ENCODE measurements around the gene MRPL37.

Gene MRPL37

DNA sequence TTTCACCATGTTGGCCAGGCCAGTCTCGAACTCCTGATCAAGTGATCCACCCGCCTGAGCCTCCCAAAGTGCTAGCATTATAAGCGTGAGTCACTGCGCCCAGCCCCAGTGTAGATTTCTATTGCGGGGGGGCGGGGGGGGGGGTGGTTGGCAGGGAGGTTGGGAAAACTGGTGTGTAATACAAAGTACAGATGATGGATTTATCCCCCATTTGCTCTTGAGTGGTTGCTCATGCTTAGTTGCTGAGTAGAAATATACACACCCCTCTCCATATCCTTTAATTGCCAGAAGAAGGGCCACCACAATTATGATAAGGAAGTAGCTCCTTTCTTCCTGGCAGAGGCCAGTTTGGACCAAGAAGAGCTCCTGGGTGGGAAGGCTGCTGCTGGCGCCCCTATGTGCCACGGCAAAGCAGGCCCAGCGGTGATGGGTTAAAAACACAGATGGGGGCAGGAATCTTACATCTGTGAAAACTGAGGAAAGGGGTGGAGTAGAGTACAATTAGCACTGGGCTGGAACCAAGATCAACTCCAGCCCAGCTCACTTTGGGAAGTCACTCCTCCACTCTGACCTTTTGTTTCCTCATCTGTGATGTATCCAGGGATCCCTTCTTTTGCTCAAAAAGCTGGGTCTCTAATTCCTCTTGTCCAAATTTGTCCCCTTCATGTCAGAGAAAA is 55.2 kb downstream of the MRPL37 start:
- Histone ChIP-seq H3K4me1 (ENCODE audit: control insufficient read depth, insufficient read depth, low read length) (peaks cover 14% of the 10 kb centered on the region), H3K4me3 (ENCODE audit: low read depth, low read length) (no peak overlapping the region), H3K27ac (ENCODE audit: low read depth, low read length) (no peak overlapping the region), H3K9me3 (ENCODE audit: control insufficient read depth, insufficient read depth, low read length) (no peaks in the 10 kb centered on the region), H3K27me3 (ENCODE audit: control insufficient read depth, insufficient read depth, low read length) (no peaks in the 10 kb centered on the region), H3K36me3 (ENCODE audit: control insufficient read depth, insufficient read depth, low read length) (peaks cover 19% of the 10 kb centered on the region; the same call in 1 of the 2 replicates), H3K9ac (ENCODE audit: low read depth, low read length) (no peak overlapping the region)

DNA sequence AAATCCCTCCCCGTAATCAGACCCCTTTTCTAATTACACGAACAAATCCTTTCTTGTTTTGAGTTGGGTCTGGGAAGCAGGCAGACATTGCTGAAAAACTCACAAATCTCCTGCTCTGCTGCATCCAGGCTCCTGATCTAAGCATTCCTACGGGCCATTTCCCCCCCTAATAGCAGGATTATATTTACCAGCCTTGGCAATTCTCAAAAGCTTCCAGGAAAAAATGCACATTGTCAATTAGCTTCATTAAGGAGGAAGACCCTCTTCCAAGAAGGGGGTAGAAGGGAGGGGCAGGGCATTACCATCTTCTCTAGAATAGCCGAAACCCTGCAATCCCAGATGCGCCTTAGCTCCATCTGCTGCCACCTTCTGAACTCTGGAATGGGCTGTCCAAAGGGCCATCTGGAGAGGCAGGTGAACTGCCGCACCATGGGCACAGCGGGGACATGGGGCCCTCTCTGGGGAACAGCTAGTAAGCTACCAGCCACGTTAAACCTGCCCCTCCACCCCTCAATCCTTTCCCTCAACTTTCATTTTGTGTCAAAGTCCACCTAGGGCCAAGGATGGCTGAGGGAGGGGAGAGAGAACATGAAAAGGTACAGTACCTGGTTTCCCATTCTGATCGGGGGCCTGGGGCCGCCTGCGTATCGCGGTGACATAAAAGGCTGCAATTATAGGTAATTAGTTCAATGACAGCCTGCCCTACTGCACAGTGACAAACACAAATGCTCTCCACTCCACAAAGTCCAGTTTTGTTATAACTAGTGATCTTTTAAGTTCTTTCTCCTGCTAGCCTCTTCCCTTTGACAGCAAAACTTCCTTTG is 56.8 kb downstream of the MRPL37 start:
- H3K4me1 ChIP-seq (ENCODE audit: control insufficient read depth, insufficient read depth, low read length) = peaks cover 14% of the 10 kb centered on the region
- no peak overlapping the region for H3K4me3 ChIP-seq (ENCODE audit: low read depth, low read length)
- peaks cover 9% of the 10 kb centered on the region; the same call in 1 of the 2 replicates for H3K36me3 ChIP-seq (ENCODE audit: control insufficient read depth, insufficient read depth, low read length)
- no peaks in the 10 kb centered on the region for H3K27me3 ChIP-seq (ENCODE audit: control insufficient read depth, insufficient read depth, low read length)
- H3K9ac ChIP-seq (ENCODE audit: low read depth, low read length) = no peak overlapping the region
- H3K9me3 ChIP-seq (ENCODE audit: control insufficient read depth, insufficient read depth, low read length) = no peaks in the 10 kb centered on the region
- H3K27ac ChIP-seq (ENCODE audit: low read depth, low read length) = no peak overlapping the region

DNA sequence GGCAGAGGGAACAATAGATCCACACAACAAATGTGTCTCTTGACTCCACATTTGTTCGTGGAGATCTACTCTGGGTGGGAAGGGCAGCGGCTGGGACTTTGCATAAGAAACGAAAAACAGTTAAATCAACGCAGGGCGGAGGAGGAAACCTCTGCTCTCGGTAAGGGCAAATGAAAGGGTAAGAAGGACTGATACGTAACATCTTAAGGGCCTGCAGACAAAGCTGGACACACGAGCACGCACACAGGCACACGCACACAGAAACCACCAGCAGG is 57.3 kb downstream of the MRPL37 start:
- Histone ChIP-seq H3K9ac (ENCODE audit: low read depth, low read length) (no peak overlapping the region), H3K27me3 (ENCODE audit: control insufficient read depth, insufficient read depth, low read length) (no peaks in the 10 kb centered on the region), H3K27ac (ENCODE audit: low read depth, low read length) (peak overlapping the region; percentile 8), H3K4me1 (ENCODE audit: control insufficient read depth, insufficient read depth, low read length) (peaks cover 14% of the 10 kb centered on the region), H3K4me3 (ENCODE audit: low read depth, low read length) (no peak overlapping the region), H3K36me3 (ENCODE audit: control insufficient read depth, insufficient read depth, low read length) (peaks cover 5% of the 10 kb centered on the region; the same call in 1 of the 2 replicates), H3K9me3 (ENCODE audit: control insufficient read depth, insufficient read depth, low read length) (no peaks in the 10 kb centered on the region)

DNA sequence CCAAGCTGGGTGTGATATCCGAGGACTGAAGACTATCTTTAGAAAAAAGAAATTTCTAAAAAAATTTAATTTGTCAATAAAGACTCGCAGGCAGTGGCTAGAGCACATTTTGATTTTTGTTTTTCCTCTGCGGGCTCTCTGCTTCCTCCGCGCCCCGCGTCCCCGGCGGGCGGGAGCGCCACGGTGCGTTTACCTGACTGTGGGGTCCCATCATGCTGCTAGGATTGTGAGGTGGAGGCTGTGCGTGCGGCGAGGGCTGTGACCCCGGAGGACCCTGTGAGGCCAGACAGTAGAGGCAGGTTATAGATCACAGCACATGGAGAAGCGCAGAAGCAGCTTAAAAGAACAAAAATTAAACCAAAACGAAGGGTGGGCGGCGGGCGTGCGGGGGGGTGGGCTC is 57.9 kb downstream of the MRPL37 start:
- Histone ChIP-seq H3K9me3 (ENCODE audit: control insufficient read depth, insufficient read depth, low read length) (no peaks in the 10 kb centered on the region), H3K27ac (ENCODE audit: low read depth, low read length) (no peak overlapping the region), H3K9ac (ENCODE audit: low read depth, low read length) (no peak overlapping the region), H3K27me3 (ENCODE audit: control insufficient read depth, insufficient read depth, low read length) (no peaks in the 10 kb centered on the region), H3K36me3 (ENCODE audit: control insufficient read depth, insufficient read depth, low read length) (peaks cover 5% of the 10 kb centered on the region; the same call in 1 of the 2 replicates), H3K4me1 (ENCODE audit: control insufficient read depth, insufficient read depth, low read length) (peaks cover 14% of the 10 kb centered on the region), H3K4me3 (ENCODE audit: low read depth, low read length) (no peak overlapping the region)

DNA sequence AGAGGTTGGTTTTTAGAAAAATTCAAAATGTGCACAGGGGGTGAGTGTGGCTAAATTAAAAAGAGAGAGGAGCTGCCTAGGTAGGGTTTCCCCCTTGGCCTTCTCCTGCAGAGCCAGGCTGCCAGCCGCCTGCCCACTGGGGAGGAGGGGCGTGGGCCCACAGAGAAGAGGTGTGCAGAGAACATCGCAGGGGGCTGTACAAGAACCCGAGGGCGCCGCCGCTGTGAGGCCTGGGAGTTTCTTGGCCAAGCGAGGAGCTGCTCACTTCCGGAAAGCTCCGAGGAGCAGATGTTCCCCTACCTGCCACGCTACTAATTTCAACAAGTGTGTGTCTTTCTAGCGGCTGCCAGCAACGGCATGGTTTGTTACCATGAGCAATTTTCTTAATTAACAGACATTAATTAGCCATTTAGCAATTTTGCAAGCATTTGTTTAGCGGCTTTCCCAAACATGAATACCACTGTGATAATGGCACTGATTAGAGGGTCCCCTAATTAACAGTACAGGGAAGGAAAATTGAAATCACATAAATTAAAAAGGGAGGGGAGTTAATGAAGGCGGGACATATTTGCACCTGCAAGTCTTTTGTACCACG is 59.7 kb downstream of the MRPL37 start:
- no peak overlapping the region for H3K9ac ChIP-seq (ENCODE audit: low read depth, low read length)
- H3K4me3 ChIP-seq (ENCODE audit: low read depth, low read length) = no peak overlapping the region
- no peak overlapping the region for H3K27ac ChIP-seq (ENCODE audit: low read depth, low read length)
- peaks cover 5% of the 10 kb centered on the region; the same call in 1 of the 2 replicates for H3K36me3 ChIP-seq (ENCODE audit: control insufficient read depth, insufficient read depth, low read length)
- peaks cover 14% of the 10 kb centered on the region for H3K4me1 ChIP-seq (ENCODE audit: control insufficient read depth, insufficient read depth, low read length)
- H3K27me3 ChIP-seq (ENCODE audit: control insufficient read depth, insufficient read depth, low read length) = no peaks in the 10 kb centered on the region
- H3K9me3 ChIP-seq (ENCODE audit: control insufficient read depth, insufficient read depth, low read length) = no peaks in the 10 kb centered on the region

DNA sequence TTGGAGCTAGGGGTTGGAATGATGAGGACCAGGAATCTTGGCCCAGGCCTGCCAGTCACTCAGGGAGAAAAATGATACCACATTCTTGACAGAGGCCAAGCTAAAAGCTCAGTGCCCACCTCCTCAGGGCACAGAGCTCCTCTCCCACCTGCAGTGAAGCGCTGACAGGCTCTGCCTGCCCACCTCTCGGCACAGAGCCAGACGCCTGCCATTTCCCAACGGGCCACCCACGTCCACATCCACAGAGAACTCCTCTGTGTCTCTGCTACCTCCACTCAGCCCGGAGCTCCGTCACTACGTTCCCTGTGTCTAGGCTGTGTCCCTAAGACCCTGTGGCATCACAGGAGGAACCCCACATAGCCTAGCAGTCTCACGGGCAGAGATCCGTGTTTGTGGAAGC is 60.8 kb downstream of the MRPL37 start:
- Histone ChIP-seq H3K27ac (ENCODE audit: low read depth, low read length) (no peak overlapping the region), H3K4me1 (ENCODE audit: control insufficient read depth, insufficient read depth, low read length) (peaks cover 14% of the 10 kb centered on the region), H3K4me3 (ENCODE audit: low read depth, low read length) (no peak overlapping the region), H3K9me3 (ENCODE audit: control insufficient read depth, insufficient read depth, low read length) (no peaks in the 10 kb centered on the region), H3K36me3 (ENCODE audit: control insufficient read depth, insufficient read depth, low read length) (0 out of 2 replicates have a peak, but pooled peaks cover 2% of the 10 kb centered on the region), H3K9ac (ENCODE audit: low read depth, low read length) (no peak overlapping the region), H3K27me3 (ENCODE audit: control insufficient read depth, insufficient read depth, low read length) (no peaks in the 10 kb centered on the region)

DNA sequence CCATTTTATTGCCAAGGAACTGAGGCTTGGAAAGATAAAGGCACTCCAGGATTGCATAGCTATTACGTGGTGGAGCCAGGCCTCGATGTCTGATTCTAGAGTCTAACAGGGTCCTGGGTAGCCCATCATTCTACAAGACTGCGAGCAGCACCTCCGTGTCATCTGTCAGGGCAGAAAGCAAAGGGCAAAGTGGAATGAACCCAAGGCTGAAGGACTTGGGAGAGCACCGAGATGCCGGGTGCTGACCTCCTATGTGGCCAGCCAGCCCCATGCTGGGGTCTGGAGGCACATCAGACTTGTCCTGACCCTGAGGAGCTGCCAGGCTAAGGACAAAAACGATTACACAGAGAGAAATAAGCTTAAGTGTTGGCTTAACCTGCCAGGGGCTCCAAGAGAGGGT is 62.3 kb downstream of the MRPL37 start:
- no peak overlapping the region for H3K4me3 ChIP-seq (ENCODE audit: low read depth, low read length)
- H3K27me3 ChIP-seq (ENCODE audit: control insufficient read depth, insufficient read depth, low read length) = no peaks in the 10 kb centered on the region
- peaks cover 7% of the 10 kb centered on the region for H3K4me1 ChIP-seq (ENCODE audit: control insufficient read depth, insufficient read depth, low read length)
- H3K9me3 ChIP-seq (ENCODE audit: control insufficient read depth, insufficient read depth, low read length) = no peaks in the 10 kb centered on the region
- H3K36me3 ChIP-seq (ENCODE audit: control insufficient read depth, insufficient read depth, low read length) = 0 out of 2 replicates have a peak, but pooled peaks cover 2% of the 10 kb centered on the region
- H3K9ac ChIP-seq (ENCODE audit: low read depth, low read length) = no peak overlapping the region
- H3K27ac ChIP-seq (ENCODE audit: low read depth, low read length) = no peak overlapping the region

DNA sequence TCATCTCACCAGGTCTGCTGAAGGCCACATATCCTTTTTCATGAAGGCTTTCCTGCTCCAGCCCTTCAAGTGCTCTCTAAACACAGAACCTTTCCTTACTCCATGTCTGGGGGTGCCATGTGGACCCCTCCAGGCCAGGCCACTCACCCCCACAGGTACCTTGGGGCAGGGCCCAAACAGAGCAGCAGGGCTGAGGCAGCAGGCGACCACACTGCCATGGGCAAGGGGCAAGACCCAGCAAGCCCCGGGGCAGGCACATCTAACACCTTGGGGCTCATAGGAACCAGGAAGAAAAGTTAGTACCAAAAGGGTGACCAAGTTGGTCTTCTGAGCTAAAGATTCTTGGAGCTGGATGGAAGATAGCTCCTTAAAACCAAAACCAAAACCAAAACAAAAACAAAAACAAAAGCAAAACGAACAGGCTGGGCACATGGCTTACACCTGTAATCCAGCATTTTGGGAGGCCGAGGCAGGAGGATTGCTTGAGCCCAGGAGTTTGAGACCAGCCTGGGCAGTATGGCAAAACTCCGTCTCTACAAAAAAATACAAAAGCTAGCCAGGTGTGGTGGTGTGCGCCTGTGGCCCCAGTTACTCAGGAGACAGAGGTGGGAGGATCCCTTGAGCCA is 63.7 kb downstream of the MRPL37 start:
- 0 out of 2 replicates have a peak, but pooled peaks cover 2% of the 10 kb centered on the region for H3K36me3 ChIP-seq (ENCODE audit: control insufficient read depth, insufficient read depth, low read length)

DNA sequence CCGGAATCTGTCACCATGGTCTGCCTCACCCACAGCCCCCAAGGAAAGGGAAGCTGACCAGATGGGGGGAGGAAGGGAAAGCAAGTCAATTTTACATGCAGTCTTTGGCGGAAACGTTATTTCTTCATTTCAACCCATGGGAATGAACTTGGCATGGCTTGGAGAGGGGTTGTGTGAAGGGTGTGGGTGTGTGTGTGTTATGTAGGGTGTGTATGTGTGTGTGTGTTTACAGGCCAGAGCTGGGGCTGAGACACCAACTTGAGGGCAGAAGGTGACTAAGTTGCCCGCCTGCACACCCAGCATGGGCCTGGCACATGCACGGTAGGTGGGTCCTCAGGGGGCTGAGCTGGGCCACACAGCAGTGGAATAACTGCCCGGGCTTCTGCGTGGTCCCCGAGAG is 65.2 kb downstream of the MRPL37 start:
- Histone ChIP-seq H3K9ac (ENCODE audit: low read depth, low read length) (no peak overlapping the region), H3K4me1 (ENCODE audit: control insufficient read depth, insufficient read depth, low read length) (no peaks in the 10 kb centered on the region), H3K36me3 (ENCODE audit: control insufficient read depth, insufficient read depth, low read length) (0 out of 2 replicates have a peak, but pooled peaks cover 2% of the 10 kb centered on the region), H3K27me3 (ENCODE audit: control insufficient read depth, insufficient read depth, low read length) (no peaks in the 10 kb centered on the region), H3K9me3 (ENCODE audit: control insufficient read depth, insufficient read depth, low read length) (no peaks in the 10 kb centered on the region), H3K27ac (ENCODE audit: low read depth, low read length) (no peak overlapping the region), H3K4me3 (ENCODE audit: low read depth, low read length) (no peak overlapping the region)

More for the DNA sequence above, 63.7 kb downstream of the MRPL37 start:
- H3K4me1 ChIP-seq (ENCODE audit: control insufficient read depth, insufficient read depth, low read length) = no peaks in the 10 kb centered on the region
- H3K9me3 ChIP-seq (ENCODE audit: control insufficient read depth, insufficient read depth, low read length) = no peaks in the 10 kb centered on the region
- H3K9ac ChIP-seq (ENCODE audit: low read depth, low read length) = peak overlapping the region; percentile 16; the same call in 1 of the 2 replicates
- no peak overlapping the region for H3K27ac ChIP-seq (ENCODE audit: low read depth, low read length)
- H3K27me3 ChIP-seq (ENCODE audit: control insufficient read depth, insufficient read depth, low read length) = no peaks in the 10 kb centered on the region
- no peak overlapping the region for H3K4me3 ChIP-seq (ENCODE audit: low read depth, low read length)

DNA sequence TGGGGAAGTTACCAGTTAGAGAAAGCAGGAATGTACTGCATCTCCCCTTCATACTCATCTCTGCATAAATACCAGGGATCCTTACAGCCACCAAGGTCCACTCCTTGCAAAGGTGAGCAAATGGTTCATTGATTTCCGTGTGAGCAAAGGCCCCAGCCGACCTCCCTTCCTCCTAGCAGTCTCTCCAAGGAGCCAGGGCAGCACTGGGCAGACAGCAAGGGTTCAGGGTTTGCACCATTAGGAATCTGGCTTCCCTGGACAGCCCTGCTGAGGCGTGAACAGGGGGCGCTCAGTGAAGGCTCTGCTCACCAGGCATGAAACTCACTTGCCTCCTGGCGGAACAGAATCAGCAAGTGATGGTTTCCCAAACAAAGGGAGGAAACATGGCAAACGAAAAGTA is 65.7 kb downstream of the MRPL37 start:
- H3K36me3 ChIP-seq (ENCODE audit: control insufficient read depth, insufficient read depth, low read length) = 0 out of 2 replicates have a peak, but pooled peaks cover 2% of the 10 kb centered on the region
- no peaks in the 10 kb centered on the region for H3K27me3 ChIP-seq (ENCODE audit: control insufficient read depth, insufficient read depth, low read length)
- H3K9ac ChIP-seq (ENCODE audit: low read depth, low read length) = no peak overlapping the region
- no peaks in the 10 kb centered on the region for H3K4me1 ChIP-seq (ENCODE audit: control insufficient read depth, insufficient read depth, low read length)
- no peak overlapping the region for H3K27ac ChIP-seq (ENCODE audit: low read depth, low read length)
- no peak overlapping the region for H3K4me3 ChIP-seq (ENCODE audit: low read depth, low read length)
- no peaks in the 10 kb centered on the region for H3K9me3 ChIP-seq (ENCODE audit: control insufficient read depth, insufficient read depth, low read length)
